GM23338 (cell line): ENCODE data around the gene PDS5A.

Source experiments
- CREB1 ChIP-seq: fragments of 250-450 bp; sonication (Bioruptor Pico); IDR thresholded peaks from 2 replicates; pipeline ENCODE4 v1.5.0; 2020; ENCODE audit warnings: low read depth, mild to moderate bottlenecking, moderate library complexity
- ETS1 ChIP-seq: IDR thresholded peaks from 2 replicates; pipeline ENCODE4 v1.6.1; 2016; ENCODE audit warnings: antibody characterized with exemption
- EZH2 ChIP-seq: fragments of 200-600 bp; sonication (generic); IDR thresholded peaks from one replicate; pipeline ENCODE4 v1.8.0; 2017; ENCODE audit warnings: antibody characterized with exemption, mild to moderate bottlenecking, low read depth; ENCODE audit not compliant: unreplicated experiment
- EZH2phosphoT487 ChIP-seq: fragments of 200-600 bp; sonication (generic); IDR thresholded peaks from one replicate; pipeline ENCODE4 v1.8.1; 2018; ENCODE audit warnings: antibody characterized with exemption; ENCODE audit not compliant: unreplicated experiment
- POLR2AphosphoS5 ChIP-seq: IDR thresholded peaks from 2 replicates; pipeline ENCODE4 v1.6.1; 2016; ENCODE audit warnings: antibody characterized with exemption, low read depth
- REST ChIP-seq: IDR thresholded peaks from one replicate; pipeline ENCODE4 v1.6.1; 2018; ENCODE audit warnings: antibody characterized with exemption; ENCODE audit not compliant: unreplicated experiment
- STAT1 ChIP-seq: IDR thresholded peaks from one replicate; pipeline ENCODE4 v1.6.1; 2016; ENCODE audit warnings: antibody characterized with exemption; ENCODE audit not compliant: unreplicated experiment
- TF ChIP-seq, protein P1 (sequence below), 2 experiments: fragments of 200-600 bp in 1 of 2; sonication (generic) in 1 of 2; conservative IDR thresholded peaks; 2 replicates each; pipeline versions ENCODE4 v1.5.1 to v1.6.1; 2016 to 2017; ENCODE audit warnings: antibody characterized with exemption in 2 of 2, low read depth in 2 of 2, mild to moderate bottlenecking in 2 of 2, moderate library complexity in 1 of 2

GRCh38 chr4:39978904-39979303 is 1.2 kb upstream of the PDS5A start:
- TF ChIP-seq, protein P1, sequence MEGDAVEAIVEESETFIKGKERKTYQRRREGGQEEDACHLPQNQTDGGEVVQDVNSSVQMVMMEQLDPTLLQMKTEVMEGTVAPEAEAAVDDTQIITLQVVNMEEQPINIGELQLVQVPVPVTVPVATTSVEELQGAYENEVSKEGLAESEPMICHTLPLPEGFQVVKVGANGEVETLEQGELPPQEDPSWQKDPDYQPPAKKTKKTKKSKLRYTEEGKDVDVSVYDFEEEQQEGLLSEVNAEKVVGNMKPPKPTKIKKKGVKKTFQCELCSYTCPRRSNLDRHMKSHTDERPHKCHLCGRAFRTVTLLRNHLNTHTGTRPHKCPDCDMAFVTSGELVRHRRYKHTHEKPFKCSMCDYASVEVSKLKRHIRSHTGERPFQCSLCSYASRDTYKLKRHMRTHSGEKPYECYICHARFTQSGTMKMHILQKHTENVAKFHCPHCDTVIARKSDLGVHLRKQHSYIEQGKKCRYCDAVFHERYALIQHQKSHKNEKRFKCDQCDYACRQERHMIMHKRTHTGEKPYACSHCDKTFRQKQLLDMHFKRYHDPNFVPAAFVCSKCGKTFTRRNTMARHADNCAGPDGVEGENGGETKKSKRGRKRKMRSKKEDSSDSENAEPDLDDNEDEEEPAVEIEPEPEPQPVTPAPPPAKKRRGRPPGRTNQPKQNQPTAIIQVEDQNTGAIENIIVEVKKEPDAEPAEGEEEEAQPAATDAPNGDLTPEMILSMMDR (conservative IDR thresholded peaks at IDR 0.05; ENCODE audit: low read depth in 2 of 2), result no peak
- no peak for TF ChIP-seq REST
- TF ChIP-seq EZH2phosphoT487, result no peak
- no peak for TF ChIP-seq EZH2
- no peak for TF ChIP-seq POLR2AphosphoS5
- no peak for TF ChIP-seq CREB1 (CRISPR knock-in tag)
- TF ChIP-seq STAT1, result no peak
- no peak for TF ChIP-seq ETS1
